Natural killer cell (primary cell): ENCODE data around the gene ACER1. TPM values are rescaled to one million over a fixed set of nuclear protein-coding genes. Genes with fewer than 3 reads are reported as not detected.

ENCODE experiments used
- ATAC-seq, 3 donors: fragments of 150-1000 bp in 2 of 3; fragments of 200-7000 bp in 1 of 3; cut with Tn5 transposase; 1 replicate in 1 of 3; 2 replicates in 2 of 3; pipeline ENCODE4 v1.10.0; 2021; ENCODE audit warnings: mild to moderate bottlenecking in 2 of 3, moderate library complexity in 2 of 3
- DNase-seq, 2 donors: peaks; one replicate each; pipeline versions ENCODE4 v3.0.0 to v3.0.0-alpha.2; 2013 to 2021; ENCODE audit warnings: mixed read lengths in 1 of 2
- H3K27ac ChIP-seq: one replicate; pipeline ENCODE4 v1.5.1; 2013; ENCODE audit warnings: mild to moderate bottlenecking, low read length
- H3K27me3 ChIP-seq: one replicate; pipeline ENCODE4 v1.6.1; 2013; ENCODE audit warnings: low read length; ENCODE audit not compliant: control insufficient read depth, insufficient read depth
- H3K36me3 ChIP-seq: one replicate; pipeline ENCODE4 v1.6.1; 2013; ENCODE audit warnings: low read length; ENCODE audit not compliant: control insufficient read depth, insufficient read depth
- H3K4me1 ChIP-seq: one replicate; pipeline ENCODE4 v1.6.1; 2013; ENCODE audit warnings: low read length; ENCODE audit not compliant: control insufficient read depth, insufficient read depth
- H3K4me3 ChIP-seq: one replicate; pipeline ENCODE4 v1.5.1; 2013; ENCODE audit warnings: low read length
- H3K9me3 ChIP-seq: one replicate; pipeline ENCODE4 v1.6.1; 2013; ENCODE audit warnings: low read length; ENCODE audit not compliant: control insufficient read depth, insufficient read depth
- H3K27ac Mint-ChIP-seq, 2 donors: one replicate each; pipeline ENCODE4 v1.8.0; 2022; ENCODE audit warnings: mild to moderate bottlenecking in 2 of 2, mixed read lengths in 2 of 2, moderate library complexity in 1 of 2
- H3K27me3 Mint-ChIP-seq, 2 donors: one replicate each; pipeline ENCODE4 v1.8.0; 2022; ENCODE audit warnings: low read depth in 2 of 2, mixed read lengths in 2 of 2
- H3K36me3 Mint-ChIP-seq: one replicate; pipeline ENCODE4 v1.8.0; 2022; ENCODE audit warnings: mixed read lengths
- H3K4me1 Mint-ChIP-seq, 2 donors: one replicate each; pipeline ENCODE4 v1.8.0; 2022; ENCODE audit warnings: mixed read lengths in 2 of 2
- H3K4me3 Mint-ChIP-seq: one replicate; pipeline ENCODE4 v1.8.0; 2022; ENCODE audit warnings: mild to moderate bottlenecking, moderate library complexity, mixed read lengths
- H3K9me3 Mint-ChIP-seq, 2 donors: one replicate each; pipeline ENCODE4 v1.8.0; 2022; ENCODE audit warnings: mixed read lengths in 2 of 2
- CTCF ChIP-seq: fragments of 200-600 bp; IDR thresholded peaks from one replicate; pipeline ENCODE4 v1.8.0; 2022; ENCODE audit warnings: antibody characterized with exemption
- WGBS: methylation state at CpG from one replicate; pipeline ENCODE4 v1.1.7; 2013; ENCODE audit warnings: missing lambda C conversion rate; ENCODE audit not compliant: insufficient coverage; 5-methylcytosine and 5-hydroxymethylcytosine counted together
- intact Hi-C: fragments of 100-400 bp; cut with micrococcal nuclease; formaldehyde crosslinking; loops from one replicate; pipeline ENCODE4 v1.14.2; 2022
- total RNA-seq, 4 donors: library from RNA; stranded (reverse); fragments of 120-200 nt in 1 of 4; gene quantifications; one replicate each; pipeline versions ENCODE4 v1.2.3 to v1.2.4, GENCODE V29; 2013 to 2022

ACER1 gene
- total RNA-seq, 3 donors from 2014 or later (not counting 1 experiment from before 2014, with no cell fraction given) = 0.25 to 0.35 TPM; not detected in 1

- no peaks in the 10 kb centered on the region for H3K36me3 Mint-ChIP-seq
- intact Hi-C loops = no loop called here
- peaks cover 53 to 61% of the 10 kb centered on the region in 2 donors for H3K4me1 Mint-ChIP-seq
- Histone ChIP-seq H3K9me3 (no peaks in the 10 kb centered on the region), H3K36me3 (no peaks in the 10 kb centered on the region), H3K4me3 (no peak overlapping the region), H3K27me3 (no peaks in the 10 kb centered on the region), H3K4me1 (peaks cover 64% of the 10 kb centered on the region), H3K27ac (no peak overlapping the region)
- no peaks in the 10 kb centered on the region for H3K27me3 Mint-ChIP-seq
- no peaks in the 10 kb centered on the region for H3K9me3 Mint-ChIP-seq
- peak overlapping the region; percentile 89 to 91 for H3K27ac Mint-ChIP-seq
- ATAC-seq (no peak), DNase-seq (peak in 1 of 2 donors; percentile 36)
- TF ChIP-seq CTCF = no peak
- H3K4me3 Mint-ChIP-seq = peak overlapping the region; percentile 95
- WGBS = 80% methylated on average over 6 of the region's 9 CpGs
Observed at GRCh38 chr19:6278051-6278450, 55.4 kb downstream of the ACER1 start.

- no peak for TF ChIP-seq CTCF
- H3K4me3 ChIP-seq = no peak overlapping the region
- H3K4me1 Mint-ChIP-seq = peaks cover 65 to 72% of the 10 kb centered on the region in 2 donors
- no peaks in the 10 kb centered on the region for H3K36me3 Mint-ChIP-seq
- H3K4me3 Mint-ChIP-seq = peak overlapping the region; percentile 53
- no peak overlapping the region for H3K27ac ChIP-seq
- no peaks in the 10 kb centered on the region for H3K27me3 ChIP-seq
- peak overlapping the region in 1 of 2 donors; percentile 91 for H3K27ac Mint-ChIP-seq
- ATAC-seq = no peak
- no peak for DNase-seq
- no peaks in the 10 kb centered on the region for H3K27me3 Mint-ChIP-seq
- peaks cover 66% of the 10 kb centered on the region for H3K4me1 ChIP-seq
- H3K36me3 ChIP-seq = no peaks in the 10 kb centered on the region
- no peaks in the 10 kb centered on the region for H3K9me3 ChIP-seq
- H3K9me3 Mint-ChIP-seq = no peaks in the 10 kb centered on the region
- intact Hi-C loops = no loop called here
- 91% methylated on average over 12 of the region's 12 CpGs for WGBS
Observed at GRCh38 chr19:6276447-6276846, 57.0 kb downstream of the ACER1 start.

- no peak for TF ChIP-seq CTCF
- Histone ChIP-seq H3K27ac (no peak overlapping the region), H3K4me3 (no peak overlapping the region), H3K27me3 (no peaks in the 10 kb centered on the region), H3K4me1 (peaks cover 63% of the 10 kb centered on the region), H3K9me3 (no peaks in the 10 kb centered on the region), H3K36me3 (no peaks in the 10 kb centered on the region)
- Mint-ChIP-seq H3K27ac (peak overlapping the region in 1 of 2 donors; percentile 73), H3K9me3 (no peaks in the 10 kb centered on the region), H3K4me3 (no peak overlapping the region), H3K4me1 (peaks cover 71 to 84% of the 10 kb centered on the region in 2 donors), H3K36me3 (no peaks in the 10 kb centered on the region), H3K27me3 (no peaks in the 10 kb centered on the region)
- WGBS = 84% methylated on average over 18 of the region's 18 CpGs
- no peak for DNase-seq
- no peak for ATAC-seq
- intact Hi-C loops = no loop called here
Observed at GRCh38 chr19:6275170-6275744, 58.2 kb downstream of the ACER1 start.

GRCh38 chr19:6274756-6275155, 58.7 kb downstream of the ACER1 start:
- Histone ChIP-seq H3K9me3 (no peaks in the 10 kb centered on the region), H3K27me3 (no peaks in the 10 kb centered on the region), H3K4me3 (no peak overlapping the region), H3K4me1 (peaks cover 61% of the 10 kb centered on the region), H3K36me3 (no peaks in the 10 kb centered on the region), H3K27ac (no peak overlapping the region)
- intact Hi-C loops = no loop called here
- Mint-ChIP-seq H3K27ac (peak overlapping the region in 1 of 2 donors; percentile 82), H3K4me3 (peak overlapping the region; percentile 25), H3K9me3 (no peaks in the 10 kb centered on the region), H3K4me1 (peaks cover 71 to 89% of the 10 kb centered on the region in 2 donors), H3K27me3 (no peaks in the 10 kb centered on the region), H3K36me3 (no peaks in the 10 kb centered on the region)
- TF ChIP-seq CTCF = no peak
- DNase-seq (no peak), ATAC-seq (no peak)
- 97% methylated on average over 15 of the region's 15 CpGs for WGBS
